IPS-NIHi7 (cell line): ENCODE data around the gene RARB.

Source experiments
- DNase-seq: peaks from one replicate; pipeline ENCODE4 v3.0.0; 2012; ENCODE audit warnings: mixed read lengths; ENCODE audit errors: extremely low spot score

Gene RARB

GRCh38 chr3:25576831-25577454 lies 148.9 kb downstream of the RARB start:
- peak; percentile 38 for DNase-seq

- no peak for DNase-seq
Measured at GRCh38 chr3:25578059-25578458, 150.0 kb downstream of the RARB start.

DNA sequence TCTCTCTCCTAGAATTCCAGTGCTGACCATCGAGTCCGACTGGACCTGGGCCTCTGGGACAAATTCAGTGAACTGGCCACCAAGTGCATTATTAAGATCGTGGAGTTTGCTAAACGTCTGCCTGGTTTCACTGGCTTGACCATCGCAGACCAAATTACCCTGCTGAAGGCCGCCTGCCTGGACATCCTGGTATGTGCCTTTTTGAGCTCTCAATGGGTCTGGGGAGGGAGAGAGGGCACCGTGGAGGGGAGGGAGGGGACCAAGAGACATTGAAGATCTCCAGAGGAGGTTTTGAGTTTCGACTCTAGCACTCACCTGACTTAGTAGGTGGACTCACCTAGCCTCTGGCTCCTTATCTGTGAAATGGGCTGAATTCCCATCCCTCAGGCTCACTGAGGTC lies 152.5 kb downstream of the RARB start:
- no peak for DNase-seq

- DNase-seq, result no peak
Measured at GRCh38 chr3:25581335-25581734, 153.3 kb downstream of the RARB start.

DNA sequence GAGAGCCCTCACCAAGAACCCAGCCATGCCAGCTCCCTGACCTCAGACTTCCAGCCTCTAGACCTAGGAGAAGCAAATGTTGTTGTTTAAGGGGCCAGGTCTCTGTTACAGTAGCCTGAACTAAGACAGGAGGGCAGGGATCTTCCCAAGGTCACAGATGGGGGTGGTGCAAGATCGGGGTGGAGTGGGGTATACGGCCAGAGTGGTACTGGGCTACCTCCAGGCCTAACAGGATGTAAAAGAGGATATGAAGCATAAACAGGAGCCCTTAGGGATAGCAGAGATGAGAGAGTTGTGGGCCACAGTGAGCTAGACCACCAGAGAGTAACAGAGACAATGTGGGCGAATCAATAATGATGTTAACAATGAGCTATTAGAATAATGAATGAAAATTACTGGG lies 153.8 kb downstream of the RARB start:
- DNase-seq, result no peak

- no peak for DNase-seq
Measured at GRCh38 chr3:25582242-25582641, 154.2 kb downstream of the RARB start.

GRCh38 chr3:25583343-25583742 lies 155.3 kb downstream of the RARB start:
- DNase-seq, result no peak

GRCh38 chr3:25584011-25584789 lies 156.1 kb downstream of the RARB start:
- DNase-seq, result no peak

DNA sequence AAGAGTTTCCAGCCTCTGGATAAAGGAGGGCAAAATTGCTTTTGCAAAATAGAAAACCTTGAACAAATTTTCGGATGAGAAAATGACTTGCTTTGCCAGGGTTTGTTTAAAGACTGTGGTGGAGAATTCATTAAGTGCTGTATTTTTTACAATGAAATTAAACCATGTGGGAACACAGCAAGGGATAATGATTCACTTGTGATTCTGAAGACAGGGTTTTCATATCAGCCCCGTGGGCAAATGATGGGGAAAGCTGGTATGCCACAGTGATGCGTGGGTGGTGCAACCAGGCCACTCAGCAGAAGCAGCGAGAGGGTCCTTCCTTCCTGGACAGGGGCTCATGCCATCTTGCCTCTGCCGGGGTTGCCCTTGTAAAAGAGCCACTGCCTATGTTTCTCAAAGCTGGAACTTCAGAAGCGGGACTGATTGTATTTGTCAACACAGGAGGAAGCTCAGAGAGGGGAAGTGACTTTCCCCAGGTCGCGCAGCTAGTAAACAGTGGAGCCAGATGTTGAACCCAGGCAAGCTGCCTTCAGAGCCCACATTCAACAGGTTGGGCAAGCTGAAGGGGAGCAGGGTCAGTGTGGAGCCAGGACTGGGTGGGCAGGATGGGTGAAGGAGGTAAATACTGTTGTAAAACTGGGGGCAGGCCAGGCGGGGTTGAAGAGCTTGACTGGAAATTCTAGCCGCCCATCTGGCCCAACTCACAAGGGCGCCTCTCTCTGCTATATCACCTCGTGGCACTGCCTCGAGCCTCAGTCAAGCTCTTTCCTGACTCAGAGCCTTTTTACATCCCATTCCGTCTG lies 157.5 kb downstream of the RARB start:
- DNase-seq, result no peak

- DNase-seq, result no peak
Measured at GRCh38 chr3:25586167-25586505, 158.1 kb downstream of the RARB start.

DNA sequence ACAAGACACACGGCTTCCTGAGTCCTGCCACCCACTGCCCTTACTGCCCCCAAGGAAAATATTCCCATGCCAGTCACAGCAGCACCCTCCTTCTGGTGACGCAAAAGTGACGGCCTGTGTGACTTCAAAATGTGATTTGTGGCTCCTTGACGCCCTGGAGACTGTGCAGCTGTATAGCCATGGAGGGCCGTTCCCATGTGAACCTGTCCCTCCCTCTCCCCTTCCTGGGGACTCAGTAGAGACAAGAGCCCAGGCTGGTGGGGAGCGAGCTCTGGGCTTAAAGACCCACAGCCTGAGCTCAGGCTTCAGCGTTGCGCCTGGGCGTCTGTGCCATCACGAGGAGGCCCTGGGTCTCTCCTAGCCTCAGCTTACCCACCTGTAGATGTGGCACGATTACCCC lies 158.5 kb downstream of the RARB start:
- DNase-seq, result no peak

GRCh38 chr3:25587094-25587493 lies 159.0 kb downstream of the RARB start:
- no peak for DNase-seq

- no peak for DNase-seq
Measured at GRCh38 chr3:25587526-25587925, 159.5 kb downstream of the RARB start.

GRCh38 chr3:25587975-25588374 lies 159.9 kb downstream of the RARB start:
- no peak for DNase-seq

DNA sequence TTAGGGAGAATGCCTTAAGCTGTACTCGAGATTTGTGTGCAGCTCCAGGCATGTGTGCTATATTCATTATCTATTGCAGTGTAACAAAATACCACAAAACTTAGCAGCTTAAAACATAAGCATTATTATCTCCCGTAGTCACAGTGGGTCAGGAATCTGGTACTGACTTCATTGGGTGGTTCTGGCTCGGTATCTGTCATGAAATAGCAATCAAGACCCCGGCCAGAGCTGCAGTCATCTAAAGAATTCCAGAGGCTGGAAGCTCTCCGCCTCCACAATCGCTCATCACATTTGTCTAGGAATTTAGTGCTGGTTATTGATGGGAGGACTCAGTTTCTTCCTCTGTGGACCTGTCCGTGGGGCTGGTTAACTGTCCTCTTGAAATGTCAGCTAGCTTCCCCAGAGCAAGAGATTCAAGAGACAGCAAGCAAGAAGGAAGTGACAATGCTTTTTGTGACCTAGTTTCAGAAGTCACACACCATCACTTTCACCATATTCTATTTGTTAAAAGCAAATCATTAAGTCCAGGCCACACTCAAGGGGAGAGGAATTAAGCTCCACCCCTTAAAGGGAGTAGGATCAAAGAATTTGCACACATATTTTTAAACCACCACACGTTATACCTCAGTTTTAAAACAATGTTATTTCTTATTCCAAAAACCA lies 160.5 kb downstream of the RARB start:
- DNase-seq, result no peak

DNA sequence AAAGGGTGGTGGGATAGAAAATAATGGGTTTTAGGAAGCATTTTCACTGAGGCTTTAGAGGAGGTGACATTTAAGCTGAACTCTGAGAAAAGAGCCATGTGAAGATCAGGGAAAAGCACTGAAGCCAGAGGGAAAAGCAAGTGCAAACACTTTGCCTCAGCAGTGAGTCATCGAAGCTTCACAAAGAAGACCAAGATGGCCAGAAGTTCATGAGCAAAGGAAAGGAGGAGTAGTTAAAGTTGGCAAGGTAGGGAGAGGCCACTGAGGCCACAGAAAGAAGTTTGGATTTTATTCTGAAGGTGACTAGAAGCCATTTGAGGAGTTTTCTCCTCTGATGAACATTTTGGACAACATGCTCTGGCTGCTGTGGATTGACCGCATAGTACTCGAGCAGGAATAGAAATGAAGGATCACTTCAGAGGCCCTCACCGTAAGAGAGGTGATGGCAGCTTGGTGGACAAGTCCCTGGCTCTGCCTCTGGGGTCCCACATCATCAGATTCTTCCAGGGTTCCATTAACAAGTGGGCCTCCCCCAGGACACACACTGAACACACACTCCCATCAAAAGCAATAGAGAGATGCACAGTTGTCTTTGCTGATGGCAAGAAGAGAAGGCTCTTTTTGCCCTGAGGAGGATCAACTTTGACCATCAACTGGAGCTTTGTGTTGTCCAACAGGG lies 161.2 kb downstream of the RARB start:
- DNase-seq, result no peak

GRCh38 chr3:25589783-25590258 lies 161.8 kb downstream of the RARB start:
- no peak for DNase-seq

- DNase-seq, result peak; percentile 34
Measured at GRCh38 chr3:25592510-25592968, 164.5 kb downstream of the RARB start.

- DNase-seq, result no peak
Measured at GRCh38 chr3:25593001-25593400, 164.9 kb downstream of the RARB start.

GRCh38 chr3:25594007-25594502 lies 166.0 kb downstream of the RARB start:
- DNase-seq, result peak; percentile 39

DNA sequence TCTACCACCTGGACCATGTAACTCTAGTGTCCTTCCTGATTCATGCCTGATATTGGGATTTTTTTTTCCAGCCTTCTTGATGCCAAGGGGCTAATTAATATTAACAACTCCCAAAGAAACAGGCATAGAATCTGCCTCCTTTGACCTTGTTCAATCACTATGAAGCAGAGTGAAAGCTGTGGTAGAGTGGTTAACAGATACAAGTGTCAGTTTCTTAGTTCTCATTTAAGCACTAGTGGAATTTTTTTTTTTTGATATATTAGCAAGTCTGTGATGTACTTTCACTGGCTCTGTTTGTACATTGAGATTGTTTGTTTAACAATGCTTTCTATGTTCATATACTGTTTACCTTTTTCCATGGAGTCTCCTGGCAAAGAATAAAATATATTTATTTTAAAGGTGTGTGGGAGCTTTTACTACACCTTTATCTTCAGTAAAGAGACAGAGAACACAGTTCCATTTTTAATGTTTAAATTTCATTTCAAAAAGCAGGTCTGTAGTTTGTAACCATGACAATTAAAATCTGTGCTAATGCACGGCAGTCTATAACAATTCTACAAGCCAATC lies 169.6 kb downstream of the RARB start:
- DNase-seq, result no peak
